Activated naive CD8-positive, alpha-beta T cell treated with anti-CD3 and anti-CD28 coated beads for 36 hours (primary cell): Measurements from ENCODE around the gene OR2A2. TPM values are rescaled to one million over a fixed set of nuclear protein-coding genes. Genes with fewer than 3 reads are reported as not detected.
"Not testable (repeated sequence)": the region's sequence is repeated elsewhere in the genome, so short reads cannot be mapped to it uniquely, and the experiment has no call there.

Source experiments
- DNase-seq: peaks from one replicate; pipeline ENCODE4 v3.0.0; 2021
- H3K27ac Mint-ChIP-seq: one replicate; pipeline ENCODE4 v1.8.0; 2022; ENCODE audit warnings: mild to moderate bottlenecking, moderate library complexity, mixed read lengths
- H3K27me3 Mint-ChIP-seq: one replicate; pipeline ENCODE4 v1.8.0; 2022; ENCODE audit warnings: mild to moderate bottlenecking, mixed read lengths
- H3K36me3 Mint-ChIP-seq: one replicate; pipeline ENCODE4 v1.8.0; 2021; ENCODE audit warnings: mild to moderate bottlenecking, mixed read lengths
- H3K4me1 Mint-ChIP-seq: one replicate; pipeline ENCODE4 v1.8.0; 2021; ENCODE audit warnings: mixed read lengths
- H3K4me3 Mint-ChIP-seq: one replicate; pipeline ENCODE4 v1.8.0; 2022; ENCODE audit warnings: mild to moderate bottlenecking, moderate library complexity, mixed read lengths
- H3K9me3 Mint-ChIP-seq: one replicate; pipeline ENCODE4 v1.8.0; 2022; ENCODE audit warnings: mixed read lengths
- total RNA-seq, 2 experiments: library from RNA; stranded (reverse); gene quantifications; one replicate each; pipeline ENCODE4 v1.2.3, GENCODE V29; 2021

The OR2A2 gene
- total RNA-seq, 2 experiments from 2014 or later: not detected

DNA sequence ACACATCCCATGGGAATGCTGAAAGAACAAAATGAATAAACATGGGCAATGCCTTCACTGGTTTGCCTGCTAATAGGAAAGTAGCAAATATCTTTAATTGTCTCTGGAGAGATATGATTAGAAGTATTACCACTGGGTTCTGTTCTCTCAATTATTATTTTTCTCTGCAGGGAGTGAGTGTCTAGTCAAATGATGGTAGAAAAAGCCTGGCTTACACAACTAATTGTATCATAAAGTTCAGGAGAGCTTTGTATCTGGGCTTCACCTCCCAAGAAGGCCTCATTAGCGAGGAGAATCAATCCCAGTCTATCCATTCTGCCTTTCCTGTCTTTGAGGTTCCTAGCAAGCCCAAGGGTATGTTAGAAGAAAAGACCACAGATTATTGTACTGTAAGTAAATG lies 13.5 kb downstream of the OR2A2 start, which contains the start of gene OR2A14:
Gene OR2A14 (plus strand): TSS at position 301 of the 400 bp plus-strand sequence. CDS start 5,937 bp downstream, outside the sequence.
- Mint-ChIP-seq H3K4me1 (peaks cover 8% of the 10 kb centered on the region), H3K9me3 (no peaks in the 10 kb centered on the region), H3K27ac (no peak within 1 kb of the TSS), H3K4me3 (no peak within 1 kb of the TSS), H3K36me3 (no peaks in the 10 kb centered on the region), H3K27me3 (peaks cover 5% of the 10 kb centered on the region)
- no peak for DNase-seq

DNA sequence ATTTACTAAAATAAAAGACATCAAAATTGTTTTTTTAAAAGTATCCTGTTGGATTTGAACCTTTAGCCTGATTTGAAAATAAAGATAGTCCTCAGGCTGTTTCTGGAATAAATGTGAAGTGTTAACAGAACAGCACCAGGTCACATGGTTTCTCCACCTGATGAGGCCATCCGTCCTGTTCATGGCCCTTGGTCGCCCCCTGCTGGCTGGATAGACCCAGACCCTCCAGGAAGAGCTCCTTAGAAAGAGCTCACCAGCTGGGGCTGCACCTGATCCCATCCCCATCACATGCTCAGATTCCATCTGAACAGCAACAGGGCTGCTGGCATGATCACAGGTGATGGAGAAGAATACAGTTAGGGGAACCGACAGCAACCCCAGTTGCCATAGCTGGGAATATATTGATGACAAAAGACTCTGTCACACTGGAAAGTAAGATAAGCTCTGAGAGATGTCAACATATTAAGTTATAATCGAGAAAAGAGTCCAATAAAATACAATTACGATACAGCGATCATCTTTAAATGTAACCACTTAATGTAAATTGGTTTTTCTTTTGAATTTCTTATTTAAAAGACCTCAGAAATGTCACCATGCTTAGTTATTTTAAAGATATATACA lies 18.4 kb downstream of the OR2A2 start:
- Mint-ChIP-seq H3K4me3 (no peak overlapping the region), H3K36me3 (no peaks in the 10 kb centered on the region), H3K4me1 (peaks cover 8% of the 10 kb centered on the region), H3K27ac (no peak overlapping the region), H3K9me3 (no peaks in the 10 kb centered on the region), H3K27me3 (no peaks in the 10 kb centered on the region)
- peak; percentile 82 for DNase-seq

DNA sequence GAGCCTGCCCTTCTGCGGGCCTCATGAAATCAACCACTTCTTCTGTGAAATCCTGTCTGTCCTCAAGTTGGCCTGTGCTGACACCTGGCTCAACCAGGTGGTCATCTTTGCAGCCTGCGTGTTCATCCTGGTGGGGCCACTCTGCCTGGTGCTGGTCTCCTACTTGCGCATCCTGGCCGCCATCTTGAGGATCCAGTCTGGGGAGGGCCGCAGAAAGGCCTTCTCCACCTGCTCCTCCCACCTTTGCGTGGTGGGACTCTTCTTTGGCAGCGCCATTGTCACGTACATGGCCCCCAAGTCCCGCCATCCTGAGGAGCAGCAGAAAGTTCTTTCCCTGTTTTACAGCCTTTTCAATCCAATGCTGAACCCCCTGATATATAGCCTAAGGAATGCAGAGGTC lies 20.2 kb downstream of the OR2A2 start:
- H3K4me1 Mint-ChIP-seq, H3K9me3 Mint-ChIP-seq, H3K4me3 Mint-ChIP-seq, H3K27ac Mint-ChIP-seq, DNase-seq, H3K36me3 Mint-ChIP-seq, H3K27me3 Mint-ChIP-seq: not testable (repeated sequence)

DNA sequence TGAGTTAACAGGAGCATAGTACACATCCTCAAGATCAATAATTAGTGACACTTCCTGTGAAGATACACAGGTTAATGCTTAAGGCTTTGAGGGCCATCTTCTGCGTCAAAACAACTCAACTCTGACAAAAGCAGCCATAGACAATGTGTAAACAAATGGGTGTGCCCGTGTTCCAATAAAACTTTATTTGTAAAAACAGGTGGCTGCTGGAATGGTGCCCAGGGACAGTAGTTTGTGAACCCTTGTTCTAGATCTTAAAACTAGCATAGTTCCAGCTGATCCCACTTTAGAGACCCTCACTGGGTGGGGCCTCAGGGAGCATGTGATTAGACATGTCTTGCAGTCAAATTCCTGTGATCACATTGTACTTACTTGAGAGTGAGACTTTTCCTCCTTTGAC lies 21.3 kb downstream of the OR2A2 start:
- DNase-seq: no peak
- Mint-ChIP-seq H3K27ac (no peak overlapping the region), H3K4me3 (no peak overlapping the region), H3K4me1 (peaks cover 8% of the 10 kb centered on the region), H3K27me3 (no peaks in the 10 kb centered on the region), H3K36me3 (no peaks in the 10 kb centered on the region), H3K9me3 (no peaks in the 10 kb centered on the region)

DNA sequence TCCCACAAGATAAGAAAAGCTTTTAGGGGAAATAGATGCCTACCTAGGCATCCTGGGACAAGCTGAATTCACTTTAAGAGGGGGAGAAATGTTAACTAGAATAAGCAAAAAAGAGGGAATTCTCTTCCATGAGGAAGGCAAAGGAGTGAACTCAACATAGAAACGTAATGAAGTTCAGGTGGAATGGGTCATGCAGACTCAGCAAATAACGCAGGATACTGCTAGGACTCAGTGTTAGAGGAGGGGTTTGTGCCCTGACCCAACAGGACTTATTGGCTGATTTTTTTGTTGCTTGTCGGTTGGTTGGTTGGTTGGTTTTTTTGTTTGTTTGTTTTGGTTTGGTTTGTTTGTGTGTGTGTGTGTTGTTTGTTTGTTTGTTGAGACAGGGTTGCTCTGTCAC lies 22.9 kb downstream of the OR2A2 start:
- Mint-ChIP-seq H3K9me3 (no peaks in the 10 kb centered on the region), H3K27me3 (no peaks in the 10 kb centered on the region), H3K27ac (no peak overlapping the region), H3K4me1 (no peaks in the 10 kb centered on the region), H3K36me3 (no peaks in the 10 kb centered on the region), H3K4me3 (no peak overlapping the region)
- DNase-seq: no peak

DNA sequence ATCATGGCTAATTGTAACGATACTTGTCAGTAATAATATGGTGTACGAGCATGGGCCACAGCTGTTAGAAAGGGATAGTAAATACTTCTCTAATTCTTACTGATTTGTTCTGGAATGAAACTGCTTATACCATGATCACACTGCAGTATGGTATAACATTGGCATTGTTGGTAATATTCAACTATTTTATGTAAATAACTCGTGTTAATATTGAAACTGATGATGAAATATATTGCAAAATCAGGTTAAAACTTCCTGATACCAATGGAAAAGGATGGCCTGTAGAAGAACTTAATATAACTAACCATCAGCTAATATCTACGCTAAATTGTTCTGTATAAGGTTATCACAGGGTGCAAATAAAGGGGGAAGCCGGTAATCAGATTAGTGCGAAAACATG lies 23.9 kb downstream of the OR2A2 start:
- Mint-ChIP-seq H3K4me1 (no peaks in the 10 kb centered on the region), H3K9me3 (no peaks in the 10 kb centered on the region), H3K27ac (no peak overlapping the region), H3K36me3 (no peaks in the 10 kb centered on the region), H3K27me3 (peaks cover 4% of the 10 kb centered on the region), H3K4me3 (no peak overlapping the region)
- no peak for DNase-seq

DNA sequence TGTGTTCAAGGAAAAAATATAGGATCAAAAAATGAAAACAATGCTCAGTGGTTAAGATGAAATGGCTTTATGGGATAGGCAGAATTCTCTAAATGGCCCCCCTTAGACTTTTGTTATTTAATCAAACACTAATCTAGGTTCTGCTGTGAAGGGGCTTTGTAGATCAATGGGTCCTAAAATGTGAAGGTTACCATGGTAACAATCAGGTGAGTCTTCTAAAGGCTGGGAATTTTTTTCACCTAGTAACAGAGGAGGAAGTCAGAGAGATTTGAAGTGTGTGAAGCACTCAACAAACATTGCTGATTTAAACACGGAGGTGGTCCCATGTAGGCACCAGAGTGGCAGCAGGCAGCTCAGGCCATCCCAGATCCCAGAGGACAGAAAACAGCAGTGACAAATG lies 24.7 kb downstream of the OR2A2 start:
- Mint-ChIP-seq H3K4me1 (no peaks in the 10 kb centered on the region), H3K9me3 (no peaks in the 10 kb centered on the region), H3K36me3 (no peaks in the 10 kb centered on the region), H3K27ac (no peak overlapping the region), H3K4me3 (no peak overlapping the region), H3K27me3 (peaks cover 4% of the 10 kb centered on the region)
- DNase-seq: no peak

DNA sequence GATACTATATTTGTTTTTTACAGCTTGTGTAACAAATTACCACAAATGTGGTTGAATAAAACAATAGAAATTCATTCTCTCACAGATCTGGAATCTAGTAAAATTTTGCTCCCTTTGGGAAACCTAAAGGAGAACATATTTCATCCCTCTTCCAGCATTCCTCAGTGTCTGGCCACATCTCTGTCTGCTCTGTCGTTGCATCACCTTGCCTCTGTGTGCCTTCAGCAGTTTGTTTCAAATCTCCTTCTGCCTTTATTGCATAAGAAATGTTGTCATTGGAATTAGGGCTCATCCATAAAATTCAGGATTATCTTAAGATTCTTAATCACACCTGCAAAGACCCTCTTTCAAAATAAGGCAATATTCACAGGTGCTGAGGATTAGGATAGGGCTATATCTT lies 28.1 kb downstream of the OR2A2 start:
- Mint-ChIP-seq H3K4me1 (no peaks in the 10 kb centered on the region), H3K4me3 (no peak overlapping the region), H3K27ac (no peak overlapping the region), H3K36me3 (no peaks in the 10 kb centered on the region), H3K27me3 (peaks cover 4% of the 10 kb centered on the region), H3K9me3 (peaks cover 1% of the 10 kb centered on the region)
- DNase-seq: no peak

DNA sequence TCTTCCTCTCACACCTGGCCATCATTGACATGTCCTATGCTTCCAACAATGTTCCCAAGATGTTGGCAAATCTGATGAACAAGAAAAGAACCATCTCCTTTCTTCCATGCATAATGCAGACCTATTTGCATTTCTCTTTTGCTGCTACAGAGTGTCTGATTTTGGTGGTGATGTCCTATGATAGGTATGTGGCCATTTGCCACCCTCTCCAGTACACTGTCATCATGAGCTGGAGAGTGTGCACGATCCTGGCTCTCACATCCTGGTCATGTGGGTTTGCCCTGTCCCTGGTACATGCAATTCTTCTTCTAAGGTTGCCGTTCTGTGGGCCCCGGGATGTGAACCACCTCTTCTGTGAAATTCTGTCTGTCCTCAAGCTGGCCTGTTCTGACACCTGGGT lies 32.8 kb downstream of the OR2A2 start:
- no peak for DNase-seq
- H3K4me3 Mint-ChIP-seq: no peak overlapping the region
- H3K27ac Mint-ChIP-seq: no peak overlapping the region

DNA sequence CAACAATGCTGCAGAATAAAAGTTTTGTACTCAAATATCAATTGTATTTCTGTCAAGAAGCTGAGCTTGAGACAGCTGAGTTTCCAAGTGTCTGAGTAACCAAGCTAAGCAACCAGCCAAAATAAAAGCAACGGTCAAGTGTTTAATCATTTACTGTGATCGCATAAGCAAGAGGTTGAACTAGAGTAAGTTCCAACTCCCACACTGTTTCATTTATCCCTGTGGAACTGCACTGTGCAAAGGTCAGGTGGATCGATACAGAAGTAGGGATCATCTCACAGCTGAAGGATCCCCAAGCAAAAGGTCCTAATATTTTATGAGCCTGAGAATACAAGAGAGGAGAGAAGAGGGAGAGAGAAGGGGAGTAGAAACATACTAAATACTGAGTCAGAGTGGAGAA lies 35.0 kb downstream of the OR2A2 start:
- H3K27me3 Mint-ChIP-seq: peaks cover 4% of the 10 kb centered on the region
- H3K4me3 Mint-ChIP-seq: no peak overlapping the region
- no peaks in the 10 kb centered on the region for H3K4me1 Mint-ChIP-seq
- peaks cover 8% of the 10 kb centered on the region for H3K36me3 Mint-ChIP-seq
- peaks cover 22% of the 10 kb centered on the region for H3K9me3 Mint-ChIP-seq
- DNase-seq: no peak
- H3K27ac Mint-ChIP-seq: no peak overlapping the region

More for the DNA sequence above, 32.8 kb downstream of the OR2A2 start:
- Mint-ChIP-seq H3K9me3 (peaks cover 7% of the 10 kb centered on the region), H3K4me1 (no peaks in the 10 kb centered on the region), H3K36me3 (no peaks in the 10 kb centered on the region), H3K27me3 (peaks cover 4% of the 10 kb centered on the region)

DNA sequence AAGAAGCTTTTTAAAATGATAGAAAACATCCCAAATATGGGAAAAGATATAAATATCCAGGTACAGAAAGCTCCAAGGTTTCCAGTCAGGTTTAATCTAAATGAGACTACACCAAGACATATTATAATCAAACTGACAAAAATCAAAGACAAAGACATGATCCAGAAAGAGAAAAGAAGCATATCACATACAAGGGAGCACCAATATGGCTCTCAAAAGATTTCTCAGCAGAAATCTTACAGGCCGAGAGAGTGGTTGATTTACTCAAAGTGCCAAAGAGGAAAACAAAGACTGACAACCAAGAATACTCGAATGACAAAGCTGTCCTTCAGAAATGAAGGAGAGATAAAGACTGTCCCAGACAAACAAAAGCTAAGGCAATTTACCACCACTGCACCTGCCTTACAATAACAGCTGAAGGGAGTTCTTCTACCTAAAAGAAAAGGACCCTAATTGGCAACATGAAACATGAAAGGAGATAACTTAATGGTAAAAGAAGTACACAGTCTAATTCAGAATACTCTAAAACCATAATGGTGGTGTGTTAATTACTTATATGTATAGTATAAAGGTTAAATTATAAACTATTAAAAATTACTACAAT lies 38.9 kb downstream of the OR2A2 start:
- Mint-ChIP-seq H3K4me1 (no peaks in the 10 kb centered on the region), H3K9me3 (peaks cover 28% of the 10 kb centered on the region), H3K27me3 (peaks cover 12% of the 10 kb centered on the region), H3K36me3 (peaks cover 8% of the 10 kb centered on the region), H3K27ac (no peak overlapping the region), H3K4me3 (no peak overlapping the region)
- no peak for DNase-seq

DNA sequence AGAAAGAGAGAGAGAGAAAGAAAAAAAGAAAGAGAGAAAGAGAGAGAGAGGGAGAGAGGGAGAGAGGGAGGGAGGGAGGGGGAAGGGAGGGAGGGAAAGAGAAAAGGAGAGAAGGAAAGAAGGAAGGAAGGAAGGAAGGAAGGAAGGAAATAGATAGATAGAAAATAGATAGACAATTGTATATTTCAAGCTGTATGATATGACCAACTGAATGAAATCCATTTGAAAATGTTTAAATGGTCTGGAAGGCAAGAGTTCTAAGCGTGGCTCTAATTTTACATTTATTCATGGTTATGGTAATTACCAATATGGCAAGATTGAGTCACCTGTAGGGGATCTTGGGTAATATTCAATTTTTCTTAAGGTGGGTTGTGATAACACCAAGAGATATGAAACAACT lies 49.5 kb downstream of the OR2A2 start:
- Mint-ChIP-seq H3K27ac (no peak overlapping the region), H3K36me3 (no peaks in the 10 kb centered on the region), H3K4me1 (no peaks in the 10 kb centered on the region), H3K4me3 (no peak overlapping the region), H3K9me3 (no peaks in the 10 kb centered on the region), H3K27me3 (peaks cover 30% of the 10 kb centered on the region)
- DNase-seq: no peak

Other genes with a start within 250 kb of the OR2A2 start
- 1 to 10 TPM; 8.6 to 9.0 TPM for gene TCAF1, start 207.4 kb upstream of the OR2A2 start, total RNA-seq
- not detected for gene OR2F2, start 174.3 kb upstream of the OR2A2 start, total RNA-seq
- not detected for gene OR2F1, start 154.7 kb upstream of the OR2A2 start, total RNA-seq
- not detected for gene OR6B1, start 109.3 kb upstream of the OR2A2 start, total RNA-seq
- gene OR2A5, start 60.6 kb upstream of the OR2A2 start, total RNA-seq: not detected
- gene OR2A25, start 39.8 kb upstream of the OR2A2 start, total RNA-seq: not detected
- gene OR2A12, start 23.3 kb upstream of the OR2A2 start, total RNA-seq: not detected
- not detected for gene OR2A14, start 13.6 kb downstream of the OR2A2 start, total RNA-seq
- 1 to 10 TPM in 1 of 2 experiments, under 1 TPM in 1; 0.90 to 1.8 TPM for gene CTAGE4, start 73.9 kb downstream of the OR2A2 start, total RNA-seq
- gene ARHGEF35, start 86.2 kb downstream of the OR2A2 start, total RNA-seq: 1 to 10 TPM; 6.7 to 6.8 TPM
- gene OR2A42, start 130.0 kb downstream of the OR2A2 start, total RNA-seq: not detected
- 1 to 10 TPM; 1.3 to 1.4 TPM for gene OR2A7, start 155.2 kb downstream of the OR2A2 start, total RNA-seq
- 1 to 10 TPM in 1 of 2 experiments, not detected in 1; 1.9 TPM for gene CTAGE8, start 159.7 kb downstream of the OR2A2 start, total RNA-seq
- gene OR2A1, start 202.8 kb downstream of the OR2A2 start, total RNA-seq: not detected
- gene ARHGEF5, start 245.8 kb downstream of the OR2A2 start, total RNA-seq: 10 to 100 TPM; 10.9 to 13.3 TPM